Lung (tissue), 12 donors: ENCODE measurements around the gene ATN1. TPM values are rescaled to one million over a fixed set of nuclear protein-coding genes. Genes with fewer than 3 reads are reported as not detected.

Source experiments
- ATAC-seq: fragments of 200-7000 bp; cut with Tn5 transposase; one replicate; pipeline ENCODE4 v1.9.1; 2020; ENCODE audit warnings: moderate number of reproducible peaks; ENCODE audit not compliant: insufficient read depth, low FRiP score
- DNase-seq, 3 donors: peaks; one replicate each; pipeline ENCODE4 v3.0.0-alpha.2; 2013 to 2017
- H3K27ac ChIP-seq, 2 donors: one replicate each; pipeline ENCODE4 v1.5.1; 2013; ENCODE audit warnings: mild to moderate bottlenecking in 2 of 2, moderate library complexity in 2 of 2, control low read depth in 1 of 2, inconsistent platforms in 1 of 2, low read depth in 1 of 2, low read length in 1 of 2
- H3K27me3 ChIP-seq, 3 donors: one replicate each; pipeline ENCODE4 v1.5.1; 2013; ENCODE audit warnings: low read length in 2 of 3; ENCODE audit not compliant: control insufficient read depth in 3 of 3, insufficient read depth in 3 of 3
- H3K36me3 ChIP-seq, 4 donors: one replicate each; pipeline ENCODE4 v1.5.1; 2013; ENCODE audit warnings: low read length in 4 of 4, mild to moderate bottlenecking in 1 of 4, moderate library complexity in 1 of 4; ENCODE audit not compliant: control insufficient read depth in 4 of 4, insufficient read depth in 4 of 4
- H3K4me1 ChIP-seq, 5 donors: one replicate each; pipeline ENCODE4 v1.5.1; 2013; ENCODE audit warnings: low read length in 5 of 5, mild to moderate bottlenecking in 2 of 5, moderate library complexity in 1 of 5; ENCODE audit not compliant: control insufficient read depth in 5 of 5, insufficient read depth in 5 of 5
- H3K4me3 ChIP-seq: one replicate; pipeline ENCODE4 v1.5.1; 2013; ENCODE audit warnings: mild to moderate bottlenecking, control low read depth, moderate library complexity
- H3K9ac ChIP-seq, 2 donors: one replicate each; pipeline ENCODE4 v1.5.1; 2013; ENCODE audit warnings: low read length in 2 of 2, control low read depth in 1 of 2; ENCODE audit not compliant: insufficient read depth in 1 of 2
- H3K9me3 ChIP-seq, 4 donors: one replicate each; pipeline ENCODE4 v1.5.1; 2013; ENCODE audit warnings: low read length in 3 of 4, mild to moderate bottlenecking in 1 of 4, moderate library complexity in 1 of 4; ENCODE audit not compliant: control insufficient read depth in 4 of 4, insufficient read depth in 3 of 4
- WGBS, 2 donors: extraction: QIAGEN DNeasy Blood & Tissue Kit; methylation state at CpG; one replicate each; pipeline ENCODE4 v1.1.7; 2013; 5-methylcytosine and 5-hydroxymethylcytosine counted together
- polyA plus RNA-seq, 2 donors: library from polyadenylated mRNA; stranded (reverse); fragments of 200-250 nt; gene quantifications; one replicate each; pipeline ENCODE4 v1.2.1, GENCODE V29; 2013
- total RNA-seq, 2 donors: library from RNA; depleted of rRNA in 1 of 2; stranded (reverse); fragments of >200 nt in 1 of 2; gene quantifications; one replicate each; pipeline ENCODE4 v1.2.1, GENCODE V29; 2014 to 2021
- TF ChIP-seq, protein P1 (sequence below): IDR thresholded peaks from 2 replicates; pipeline ENCODE4 v1.5.1; 2012; ENCODE audit warnings: mild to moderate bottlenecking; ENCODE audit errors: control extremely low read depth, extremely low read depth
- donor health status: control.
- donor health status: control.
- donor health status: Bipolar disorder and iron deficiency.
- donor health status: healthy.
- donor health status: DM: yes; HTN: yes; CAD: no.

The ATN1 gene
- total and polyA plus RNA-seq, 4 donors, result 63.5 to 113 (median 79.8) TPM

- TF ChIP-seq, protein P1, sequence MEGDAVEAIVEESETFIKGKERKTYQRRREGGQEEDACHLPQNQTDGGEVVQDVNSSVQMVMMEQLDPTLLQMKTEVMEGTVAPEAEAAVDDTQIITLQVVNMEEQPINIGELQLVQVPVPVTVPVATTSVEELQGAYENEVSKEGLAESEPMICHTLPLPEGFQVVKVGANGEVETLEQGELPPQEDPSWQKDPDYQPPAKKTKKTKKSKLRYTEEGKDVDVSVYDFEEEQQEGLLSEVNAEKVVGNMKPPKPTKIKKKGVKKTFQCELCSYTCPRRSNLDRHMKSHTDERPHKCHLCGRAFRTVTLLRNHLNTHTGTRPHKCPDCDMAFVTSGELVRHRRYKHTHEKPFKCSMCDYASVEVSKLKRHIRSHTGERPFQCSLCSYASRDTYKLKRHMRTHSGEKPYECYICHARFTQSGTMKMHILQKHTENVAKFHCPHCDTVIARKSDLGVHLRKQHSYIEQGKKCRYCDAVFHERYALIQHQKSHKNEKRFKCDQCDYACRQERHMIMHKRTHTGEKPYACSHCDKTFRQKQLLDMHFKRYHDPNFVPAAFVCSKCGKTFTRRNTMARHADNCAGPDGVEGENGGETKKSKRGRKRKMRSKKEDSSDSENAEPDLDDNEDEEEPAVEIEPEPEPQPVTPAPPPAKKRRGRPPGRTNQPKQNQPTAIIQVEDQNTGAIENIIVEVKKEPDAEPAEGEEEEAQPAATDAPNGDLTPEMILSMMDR, result no peak
- H3K27ac ChIP-seq, result peak overlapping the region in 1 of 2 donors; percentile 11
- no peak overlapping the region for H3K4me3 ChIP-seq
- H3K4me1 ChIP-seq, result peaks cover 7 to 40% (median 13%) of the 10 kb centered on the region in 5 donors
- no peak for ATAC-seq
- no peaks in the 10 kb centered on the region for H3K9me3 ChIP-seq
- H3K27me3 ChIP-seq, result no peaks in the 10 kb centered on the region
- 77 to 86% methylated on average over 4 of the region's 4 CpGs for WGBS, 2 donors
- no peak for DNase-seq
- no peak overlapping the region for H3K9ac ChIP-seq
- H3K36me3 ChIP-seq, result peaks cover 8 to 42% (median 31%) of the 10 kb centered on the region in 4 donors
Observed at GRCh38 chr12:6965714-6966113, 38.0 kb downstream of the ATN1 start.

GRCh38 chr12:6966351-6966750 lies 38.6 kb downstream of the ATN1 start:
- H3K9me3 ChIP-seq, result no peaks in the 10 kb centered on the region
- ATAC-seq (no peak), DNase-seq (no peak)
- peaks cover 7 to 40% (median 9%) of the 10 kb centered on the region in 5 donors for H3K4me1 ChIP-seq
- no peaks in the 10 kb centered on the region for H3K27me3 ChIP-seq
- WGBS, 2 donors, result 86 to 90% methylated on average over 7 of the region's 7 CpGs
- H3K27ac ChIP-seq, result no peak overlapping the region
- TF ChIP-seq, protein P1, result no peak
- H3K36me3 ChIP-seq, result peaks cover 8 to 42% (median 31%) of the 10 kb centered on the region in 4 donors
- no peak overlapping the region for H3K4me3 ChIP-seq
- H3K9ac ChIP-seq, result no peak overlapping the region

DNA sequence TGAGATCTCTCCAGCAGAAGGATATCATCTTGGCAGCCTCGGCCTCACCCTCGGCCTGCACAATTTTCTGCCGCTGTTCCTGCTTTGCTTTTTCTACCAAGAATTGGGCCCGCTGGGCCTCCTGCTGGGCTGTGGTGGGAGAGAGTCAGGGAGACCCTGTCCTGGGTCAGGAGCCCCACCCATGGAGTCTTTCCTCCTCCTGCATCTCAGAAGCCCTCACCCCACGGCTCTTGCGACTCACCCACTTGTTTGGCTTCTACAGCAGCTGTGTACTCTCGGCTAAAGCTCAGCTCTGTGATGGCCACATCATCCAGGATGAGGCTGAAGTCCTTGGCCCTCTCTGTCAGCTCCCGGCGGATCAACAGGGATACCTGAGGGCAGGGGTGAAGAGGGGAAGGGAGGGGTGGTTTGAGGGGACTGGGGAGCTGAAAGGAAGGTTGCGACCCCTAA lies 39.9 kb downstream of the ATN1 start:
- H3K27ac ChIP-seq, result no peak overlapping the region
- H3K4me1 ChIP-seq, result peaks cover 4 to 37% (median 13%) of the 10 kb centered on the region in 5 donors
- H3K4me3 ChIP-seq, result no peak overlapping the region
- peaks cover 8 to 42% (median 31%) of the 10 kb centered on the region in 4 donors for H3K36me3 ChIP-seq
- DNase-seq (no peak), ATAC-seq (no peak)
- TF ChIP-seq, protein P1, result no peak
- no peaks in the 10 kb centered on the region for H3K27me3 ChIP-seq
- H3K9ac ChIP-seq, result no peak overlapping the region
- 88 to 93% methylated on average over 10 of the region's 10 CpGs for WGBS, 2 donors
- H3K9me3 ChIP-seq, result no peaks in the 10 kb centered on the region

- Histone ChIP-seq H3K9ac (no peak overlapping the region), H3K9me3 (no peaks in the 10 kb centered on the region), H3K4me1 (peaks cover 4 to 37% (median 13%) of the 10 kb centered on the region in 5 donors), H3K27ac (no peak overlapping the region), H3K36me3 (peaks cover 8 to 42% (median 31%) of the 10 kb centered on the region in 4 donors), H3K27me3 (no peaks in the 10 kb centered on the region), H3K4me3 (no peak overlapping the region)
- TF ChIP-seq, protein P1, result no peak
- ATAC-seq (no peak), DNase-seq (no peak)
- 88 to 96% methylated on average over 9 of the region's 9 CpGs for WGBS, 2 donors
Observed at GRCh38 chr12:6968426-6968825, 40.7 kb downstream of the ATN1 start.
